Putamen (tissue), 1 donor: Measurements from ENCODE around the gene C19orf73.
A peak's percentile ranks its signal among the peaks of the same experiment; 100 is the strongest.

ENCODE experiments used
- DNase-seq: peaks from one replicate; pipeline ENCODE4 v3.0.0-alpha.2; 2016; ENCODE audit warnings: low spot score

C19orf73 gene

GRCh38 chr19:49118565-49119410 is at the start of gene C19orf73:
Gene C19orf73 (minus strand): TSS chr19:49119143. CDS start chr19:49119022, 121 bp downstream.
- DNase-seq, result peak; percentile 97

- DNase-seq, result no peak
These were observed 49.5 kb upstream of the C19orf73 start for GRCh38 chr19:49168421-49168820.

GRCh38 chr19:49167857-49168409 is 49.0 kb upstream of the C19orf73 start:
- DNase-seq, result no peak

GRCh38 chr19:49165865-49166301 is 46.9 kb upstream of the C19orf73 start:
- no peak for DNase-seq

- no peak for DNase-seq
These were observed 46.3 kb upstream of the C19orf73 start for GRCh38 chr19:49165111-49165750.

- DNase-seq, result no peak
These were observed 43.0 kb upstream of the C19orf73 start for GRCh38 chr19:49161987-49162386.

- no peak for DNase-seq
These were observed 41.7 kb upstream of the C19orf73 start for GRCh38 chr19:49160450-49161189.

GRCh38 chr19:49157445-49158224 is 38.7 kb upstream of the C19orf73 start, which contains the start of gene TRPM4:
Gene TRPM4 (plus strand): TSS chr19:49157792. CDS start chr19:49157867, 75 bp downstream.
- peak; percentile 60 for DNase-seq

GRCh38 chr19:49155820-49156346 is 36.9 kb upstream of the C19orf73 start:
- no peak for DNase-seq

GRCh38 chr19:49155005-49155819 is 36.3 kb upstream of the C19orf73 start, which contains the start of gene HRC:
Gene HRC (minus strand): TSS chr19:49155396. CDS start chr19:49155237, 159 bp downstream.
- DNase-seq, result no peak

GRCh38 chr19:49154279-49154678 is 35.3 kb upstream of the C19orf73 start:
- DNase-seq, result no peak

GRCh38 chr19:49153167-49153809 is 34.3 kb upstream of the C19orf73 start:
- DNase-seq, result no peak

GRCh38 chr19:49152119-49152550 is 33.2 kb upstream of the C19orf73 start:
- DNase-seq, result no peak

GRCh38 chr19:49151267-49152118 is 32.5 kb upstream of the C19orf73 start:
- no peak for DNase-seq

GRCh38 chr19:49150944-49151243 is 32.0 kb upstream of the C19orf73 start:
- DNase-seq, result no peak

GRCh38 chr19:49150106-49150943 is 31.4 kb upstream of the C19orf73 start:
- DNase-seq, result peak; percentile 71

GRCh38 chr19:49149652-49150105 is 30.7 kb upstream of the C19orf73 start:
- DNase-seq, result peak; percentile 68
